ENCODE measurements around the gene SF3B4.

DNA sequence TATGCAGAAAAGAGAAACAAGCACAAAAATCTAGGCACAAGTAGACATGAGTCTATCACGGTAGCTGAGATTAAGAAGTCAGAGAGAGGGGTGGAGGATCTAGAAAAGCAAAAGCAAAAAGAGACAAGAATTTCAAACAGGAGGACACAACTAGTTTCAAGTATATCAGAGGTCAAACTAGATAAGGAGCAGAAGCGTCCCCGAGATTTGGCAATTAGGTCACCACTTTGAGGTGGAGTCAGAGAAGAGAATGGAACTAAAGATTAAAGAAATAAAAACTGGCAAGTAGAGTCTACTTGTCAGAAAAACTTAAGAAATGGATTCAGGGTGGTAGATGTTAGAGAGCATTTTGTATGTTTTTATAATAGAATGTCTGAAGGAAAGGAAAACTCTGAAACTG, 2.3 kb downstream of the SF3B4 start:
- TF ChIP-seq EP300 (IDR thresholded peaks at IDR 0.05; ENCODE audit: borderline replicate concordance), result no peak
- no peak for TF ChIP-seq YY1 (IDR thresholded peaks at IDR 0.05; ENCODE audit: low read depth)
- no peak for TF ChIP-seq RAD21 (IDR thresholded peaks at IDR 0.05; ENCODE audit: low read depth)
- no peak for TF ChIP-seq FOXM1 (IDR thresholded peaks at IDR 0.05; ENCODE audit: borderline replicate concordance, low read depth)
- TF ChIP-seq CEBPB (IDR thresholded peaks at IDR 0.05), result no peak

All from Ishikawa (cell line).